ENCODE results near the gene CDCA3. TPM values are rescaled to one million over a fixed set of nuclear protein-coding genes. Genes with fewer than 3 reads are reported as not detected.

Gene CDCA3
- total and polyA plus RNA-seq, 7 donors: 0.21 to 3.3 (median 0.86) TPM; not detected in 1

DNA sequence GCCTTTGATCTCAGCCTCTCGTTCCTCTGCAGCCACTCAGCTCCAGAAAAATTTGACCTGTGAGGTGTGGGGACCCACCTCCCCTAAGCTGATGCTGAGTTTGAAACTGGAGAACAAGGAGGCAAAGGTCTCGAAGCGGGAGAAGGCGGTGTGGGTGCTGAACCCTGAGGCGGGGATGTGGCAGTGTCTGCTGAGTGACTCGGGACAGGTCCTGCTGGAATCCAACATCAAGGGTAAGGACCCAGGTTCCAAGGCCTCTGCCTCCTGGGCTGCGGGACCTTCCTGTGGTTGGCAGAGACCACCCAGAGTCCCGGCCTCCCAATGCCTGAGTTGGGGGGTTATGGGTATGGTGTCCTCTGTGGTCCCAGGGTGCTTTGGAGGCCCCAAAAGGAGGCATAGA, 34.0 kb downstream of the CDCA3 start:
- H3K9me3 ChIP-seq: no peaks in the 10 kb centered on the region
- ATAC-seq (no peak), DNase-seq (no peak)
- TF ChIP-seq, protein P1, sequence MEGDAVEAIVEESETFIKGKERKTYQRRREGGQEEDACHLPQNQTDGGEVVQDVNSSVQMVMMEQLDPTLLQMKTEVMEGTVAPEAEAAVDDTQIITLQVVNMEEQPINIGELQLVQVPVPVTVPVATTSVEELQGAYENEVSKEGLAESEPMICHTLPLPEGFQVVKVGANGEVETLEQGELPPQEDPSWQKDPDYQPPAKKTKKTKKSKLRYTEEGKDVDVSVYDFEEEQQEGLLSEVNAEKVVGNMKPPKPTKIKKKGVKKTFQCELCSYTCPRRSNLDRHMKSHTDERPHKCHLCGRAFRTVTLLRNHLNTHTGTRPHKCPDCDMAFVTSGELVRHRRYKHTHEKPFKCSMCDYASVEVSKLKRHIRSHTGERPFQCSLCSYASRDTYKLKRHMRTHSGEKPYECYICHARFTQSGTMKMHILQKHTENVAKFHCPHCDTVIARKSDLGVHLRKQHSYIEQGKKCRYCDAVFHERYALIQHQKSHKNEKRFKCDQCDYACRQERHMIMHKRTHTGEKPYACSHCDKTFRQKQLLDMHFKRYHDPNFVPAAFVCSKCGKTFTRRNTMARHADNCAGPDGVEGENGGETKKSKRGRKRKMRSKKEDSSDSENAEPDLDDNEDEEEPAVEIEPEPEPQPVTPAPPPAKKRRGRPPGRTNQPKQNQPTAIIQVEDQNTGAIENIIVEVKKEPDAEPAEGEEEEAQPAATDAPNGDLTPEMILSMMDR (IDR thresholded peaks at IDR 0.05): no peak
- 78 to 90% (median 80%) methylated on average over 8 of the region's 8 CpGs for WGBS, 3 donors
- no peak overlapping the region for H3K4me3 ChIP-seq
- no peak overlapping the region for H3K27ac ChIP-seq
- no peaks in the 10 kb centered on the region for H3K4me1 ChIP-seq
- H3K27me3 ChIP-seq (ENCODE audit: insufficient read depth in 3 of 3, low read length in 2 of 3): peaks cover 0 to 7% (median 6%) of the 10 kb centered on the region in 3 donors
- no peaks in the 10 kb centered on the region for H3K36me3 ChIP-seq (ENCODE audit: insufficient read depth in 1 of 2, low read depth in 1 of 2)
- intact Hi-C loops (cut with DNase I): no loop called here

DNA sequence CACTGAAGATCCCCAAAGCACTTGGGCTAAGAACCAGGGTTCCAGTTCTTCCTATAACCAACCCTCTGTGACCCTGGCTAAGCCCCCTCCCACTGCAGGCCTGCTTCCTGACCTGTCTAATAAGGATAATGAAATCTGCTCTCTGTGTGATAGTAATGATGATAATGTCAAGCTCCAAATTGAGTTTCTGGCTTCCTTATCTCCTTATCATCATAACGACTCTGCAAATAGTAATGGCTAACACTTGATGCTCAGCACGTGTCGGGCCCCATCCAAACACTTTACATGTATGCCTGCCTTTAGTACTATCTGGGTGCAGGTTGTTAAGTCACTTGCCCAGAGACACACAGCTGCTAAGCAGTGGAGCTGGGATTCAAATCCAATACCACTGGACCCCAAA, 34.5 kb downstream of the CDCA3 start:
- ATAC-seq (no peak), DNase-seq (no peak)
- intact Hi-C loops (cut with DNase I): no loop called here
- Histone ChIP-seq H3K4me3 (no peak overlapping the region), H3K27ac (no peak overlapping the region), H3K27me3 (ENCODE audit: insufficient read depth in 3 of 3, low read length in 2 of 3) (peaks cover 0 to 3% (median 2%) of the 10 kb centered on the region in 3 donors), H3K36me3 (ENCODE audit: insufficient read depth in 1 of 2, low read depth in 1 of 2) (no peaks in the 10 kb centered on the region), H3K4me1 (no peaks in the 10 kb centered on the region), H3K9me3 (no peaks in the 10 kb centered on the region)
- TF ChIP-seq, protein P1 (IDR thresholded peaks at IDR 0.05): no peak
- 72 to 79% (median 72%) methylated on average over 3 of the region's 3 CpGs for WGBS, 3 donors

DNA sequence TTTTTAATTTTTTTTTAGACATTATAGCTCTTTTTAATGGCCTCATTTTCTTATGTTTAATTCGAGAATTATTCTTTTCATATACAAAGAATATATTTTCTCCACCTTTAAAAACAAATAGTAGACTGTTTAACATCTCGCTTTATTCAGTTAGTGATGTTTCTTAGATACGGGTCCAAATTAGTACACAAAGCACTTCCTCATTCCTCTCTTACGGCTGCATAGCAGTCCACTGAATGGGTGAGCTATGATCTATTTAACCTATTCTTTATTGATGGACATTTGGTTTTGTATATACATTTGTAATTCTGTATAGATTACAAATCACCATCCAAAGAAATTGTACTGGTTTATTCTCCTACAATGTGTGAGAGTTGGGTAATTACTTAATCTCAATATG, 37.7 kb downstream of the CDCA3 start:
- DNase-seq (no peak), ATAC-seq (no peak)
- Histone ChIP-seq H3K27ac (no peak overlapping the region), H3K27me3 (ENCODE audit: insufficient read depth in 3 of 3, low read length in 2 of 3) (no peaks in the 10 kb centered on the region), H3K4me3 (no peak overlapping the region), H3K4me1 (no peaks in the 10 kb centered on the region), H3K36me3 (ENCODE audit: insufficient read depth in 1 of 2, low read depth in 1 of 2) (no peaks in the 10 kb centered on the region), H3K9me3 (no peaks in the 10 kb centered on the region)
- TF ChIP-seq, protein P1 (IDR thresholded peaks at IDR 0.05): no peak
- intact Hi-C loops (cut with DNase I): no loop called here
- WGBS, 3 donors: 62 to 71% (median 69%) methylated on average over 4 of the region's 4 CpGs

DNA sequence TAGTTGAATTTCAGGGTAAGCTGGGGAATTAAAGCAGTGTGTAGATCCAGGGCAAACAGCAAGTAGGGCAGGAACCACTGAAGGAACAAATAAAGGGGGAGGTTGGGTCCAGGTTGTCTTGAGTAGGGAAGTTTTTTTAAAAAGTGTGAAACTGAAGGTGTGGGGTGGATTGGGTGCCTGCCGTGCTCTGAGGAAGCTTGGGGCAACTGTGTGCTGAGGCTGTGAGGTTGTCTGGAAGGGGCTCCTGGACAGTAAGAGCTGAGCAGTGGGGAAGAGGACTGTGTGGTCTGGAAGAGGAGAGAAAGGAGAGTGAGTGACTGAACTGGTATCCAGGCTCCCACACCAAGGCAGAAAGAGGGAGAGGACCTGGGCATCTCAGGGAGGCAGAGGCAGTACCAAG, 40.3 kb downstream of the CDCA3 start:
- 80 to 86% (median 85%) methylated on average over 1 of the region's 1 CpG for WGBS, 3 donors
- ATAC-seq: no peak
- Histone ChIP-seq H3K36me3 (ENCODE audit: insufficient read depth in 1 of 2, low read depth in 1 of 2) (no peaks in the 10 kb centered on the region), H3K27ac (no peak overlapping the region), H3K27me3 (ENCODE audit: insufficient read depth in 3 of 3, low read length in 2 of 3) (no peaks in the 10 kb centered on the region), H3K9me3 (no peaks in the 10 kb centered on the region), H3K4me1 (no peaks in the 10 kb centered on the region), H3K4me3 (no peak overlapping the region)
- TF ChIP-seq, protein P1 (IDR thresholded peaks at IDR 0.05): no peak
- intact Hi-C loops (cut with DNase I): no loop called here
- DNase-seq: no peak

DNA sequence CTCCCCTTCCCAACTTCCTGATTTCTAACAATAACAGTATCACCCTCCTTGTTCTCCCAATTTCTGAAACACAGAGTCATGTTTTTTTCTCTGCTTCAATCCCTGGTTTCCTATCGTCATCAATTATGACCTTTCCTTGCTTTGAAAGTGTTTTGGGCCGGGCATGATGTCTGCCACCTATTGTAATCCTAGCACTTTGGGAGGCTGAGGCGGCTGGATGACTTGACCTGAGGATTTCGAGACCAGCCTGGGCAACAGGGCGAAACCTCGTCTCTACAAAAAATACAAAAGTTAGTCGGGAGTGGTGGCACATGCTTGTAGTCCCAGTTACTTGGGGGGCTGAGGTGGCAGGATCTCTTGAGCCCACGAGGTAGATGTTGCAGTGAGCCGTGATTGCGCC, 42.0 kb downstream of the CDCA3 start:
- Histone ChIP-seq H3K36me3 (ENCODE audit: insufficient read depth in 1 of 2, low read depth in 1 of 2) (no peaks in the 10 kb centered on the region), H3K27ac (no peak overlapping the region), H3K9me3 (no peaks in the 10 kb centered on the region), H3K27me3 (ENCODE audit: insufficient read depth in 3 of 3, low read length in 2 of 3) (no peaks in the 10 kb centered on the region), H3K4me1 (no peaks in the 10 kb centered on the region), H3K4me3 (no peak overlapping the region)
- 71 to 75% (median 72%) methylated on average over 10 of the region's 10 CpGs for WGBS, 3 donors
- ATAC-seq: no peak
- intact Hi-C loops (cut with DNase I): no loop called here
- TF ChIP-seq, protein P1 (IDR thresholded peaks at IDR 0.05): no peak
- DNase-seq: no peak

All from psoas muscle (tissue), 8 donors.